ENCODE results near the gene VENTX.
"Not testable (repeated sequence)": the region's sequence is repeated elsewhere in the genome, so short reads cannot be mapped to it uniquely, and the experiment has no call there.

VENTX gene

GRCh38 chr10:133217800-133218589, 19.7 kb upstream of the VENTX start:
- no peak for DNase-seq

DNA sequence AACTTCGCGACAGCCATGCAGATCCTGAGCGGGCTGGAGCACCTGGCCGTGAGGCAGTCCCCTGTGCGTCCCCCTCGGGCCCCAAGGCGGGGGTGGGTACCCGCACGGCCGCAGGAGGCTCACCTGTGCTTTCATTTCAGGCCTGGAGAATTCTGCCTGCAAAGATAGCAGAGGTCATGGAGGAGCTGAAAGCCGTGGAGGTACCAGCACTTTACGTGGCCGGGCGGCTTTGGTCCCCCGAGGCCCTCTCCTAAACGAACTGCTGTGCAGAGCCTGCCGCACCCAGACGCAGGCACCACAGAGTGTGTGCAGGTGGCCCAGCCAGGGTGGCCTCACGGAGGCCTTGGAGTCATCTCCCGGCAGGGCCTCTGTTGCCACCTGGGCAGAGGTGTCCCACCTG, 18.8 kb upstream of the VENTX start:
- no peak for DNase-seq

DNA sequence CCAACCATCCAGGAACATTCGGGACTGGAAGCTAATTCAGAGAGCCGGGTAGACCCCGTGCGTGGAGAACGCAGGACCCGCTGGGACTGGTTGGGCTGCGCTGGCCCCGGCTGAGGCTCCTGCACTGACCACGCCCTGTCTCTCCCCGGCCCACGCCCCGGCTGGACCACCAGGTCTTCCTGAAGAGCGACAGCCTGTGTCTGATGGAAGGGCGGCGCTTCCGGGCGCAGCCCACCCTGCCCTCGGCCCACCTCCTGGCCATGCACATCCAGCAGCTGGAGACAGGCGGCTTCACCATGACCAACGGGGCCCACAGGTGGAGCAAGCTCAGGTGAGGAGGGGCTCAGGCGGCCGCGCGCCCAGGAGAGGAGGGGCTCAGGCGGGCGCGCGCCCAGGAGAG, 17.9 kb upstream of the VENTX start:
- no peak for DNase-seq

GRCh38 chr10:133221331-133221730, 16.3 kb upstream of the VENTX start:
- DNase-seq, result no peak

GRCh38 chr10:133221756-133222155, 15.9 kb upstream of the VENTX start:
- not testable (repeated sequence) for DNase-seq

DNA sequence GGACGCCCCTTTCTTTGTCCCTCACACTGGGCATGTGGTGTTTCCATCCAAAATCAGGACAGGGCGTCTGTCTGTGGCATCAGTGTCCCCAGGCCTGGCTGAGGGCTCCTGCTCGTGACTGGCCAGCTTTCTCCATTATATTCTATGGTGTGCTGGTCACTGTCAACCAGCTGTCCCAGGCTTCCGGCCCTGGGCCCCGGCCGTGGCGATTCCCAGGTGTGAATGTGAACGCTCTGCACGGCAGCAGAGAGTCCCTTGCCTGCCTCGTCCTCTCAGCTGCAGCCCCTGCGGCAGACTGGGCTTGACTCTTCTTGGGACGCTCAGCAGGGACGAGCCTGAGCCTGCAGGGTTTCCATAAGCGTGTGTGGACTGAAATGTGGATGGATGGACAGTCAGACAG, 13.6 kb upstream of the VENTX start:
- no peak for DNase-seq

- DNase-seq, result no peak
Measured at GRCh38 chr10:133224756-133225372, 12.8 kb upstream of the VENTX start.

DNA sequence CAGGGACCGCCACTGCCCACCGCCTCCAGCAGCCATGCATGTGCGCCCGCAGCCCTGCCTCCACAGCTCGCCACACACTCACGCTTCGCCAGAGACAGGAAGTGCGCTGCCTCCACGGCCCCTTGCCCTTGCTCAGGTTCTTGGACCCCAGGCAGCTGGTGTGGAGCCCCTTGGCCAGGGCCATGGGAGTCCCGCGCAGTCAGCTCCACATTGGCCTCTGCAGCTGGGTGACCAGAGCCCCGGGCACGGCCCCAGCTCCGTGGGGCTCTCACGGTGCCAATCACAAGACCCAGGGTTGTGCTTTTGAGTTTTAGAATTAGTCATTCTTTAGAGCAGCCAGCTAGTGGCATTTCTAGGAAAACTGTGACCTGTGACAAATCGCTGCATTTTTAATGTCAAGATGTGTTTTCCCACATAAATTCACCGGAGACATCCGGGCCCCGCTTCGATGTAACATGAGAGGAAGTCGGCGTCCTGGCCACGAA, 11.9 kb upstream of the VENTX start:
- DNase-seq, result peak in 1 of 5 donors; percentile 55

DNA sequence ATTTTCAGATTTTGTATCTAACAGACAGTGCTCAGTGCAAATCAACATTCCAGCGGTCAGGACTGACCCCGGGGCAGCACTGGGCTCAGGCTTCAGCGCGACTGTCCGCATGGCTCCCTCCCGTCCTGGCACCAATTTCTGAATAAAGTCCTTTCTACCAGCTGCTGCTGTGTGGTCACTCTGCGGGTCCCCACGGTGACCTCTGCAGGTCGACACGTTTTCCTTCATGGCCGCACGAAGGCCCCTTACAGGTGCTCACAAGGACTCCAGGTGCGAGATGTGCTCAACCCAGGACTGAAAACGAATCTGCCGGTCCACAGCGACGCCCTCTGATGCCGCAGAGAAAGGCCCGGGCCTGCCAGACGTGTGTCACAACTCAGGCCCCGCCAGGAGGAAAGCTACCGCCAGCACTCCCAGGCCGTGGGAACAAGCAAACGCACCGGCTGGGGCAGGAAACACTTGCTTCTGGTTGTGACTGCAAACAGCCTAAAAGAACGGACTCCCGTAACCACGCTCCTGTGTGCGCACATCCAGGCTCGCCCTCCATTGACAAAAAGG, 11.3 kb upstream of the VENTX start:
- DNase-seq, result no peak

- DNase-seq, result no peak
Measured at GRCh38 chr10:133227256-133227655, 10.4 kb upstream of the VENTX start.

DNA sequence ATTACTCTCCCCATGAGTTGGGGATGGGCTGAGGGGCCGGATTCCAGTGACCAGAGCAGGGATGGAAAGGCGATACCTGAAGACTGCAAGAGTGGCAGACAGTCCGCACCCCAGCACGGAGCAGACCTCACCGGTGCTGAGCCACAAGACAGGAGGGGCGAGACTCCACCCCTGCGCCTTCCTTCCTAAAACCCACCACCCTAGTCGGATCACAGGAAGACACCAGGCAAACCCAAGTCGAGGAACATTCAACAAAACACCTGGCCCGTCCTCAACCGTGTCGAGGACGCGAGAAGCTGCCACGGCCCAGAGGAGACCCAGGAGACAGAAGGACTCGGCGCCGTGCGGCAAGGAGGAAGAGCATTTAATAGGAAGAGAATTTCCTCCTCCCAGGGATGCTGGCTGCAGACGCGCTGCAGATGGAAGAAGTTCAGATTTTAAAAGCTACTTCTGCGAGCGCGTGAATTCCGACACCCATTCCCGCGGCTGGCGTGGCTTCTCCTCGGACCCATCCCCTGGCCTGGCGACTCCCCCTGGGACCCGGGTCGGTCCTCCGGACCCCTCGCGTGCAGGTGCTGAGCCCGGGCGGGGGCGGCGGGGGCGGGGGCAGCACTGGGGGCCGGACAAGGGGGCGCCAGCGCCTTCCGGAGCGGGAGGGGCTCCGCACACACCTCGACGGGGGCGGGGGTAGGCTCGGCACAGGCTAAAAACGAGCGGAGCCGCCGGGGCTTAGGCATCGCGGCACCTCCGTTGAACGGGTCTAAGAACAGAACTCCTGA, 8.2 kb upstream of the VENTX start:
- peak in 1 of 5 donors; percentile 8 for DNase-seq

GRCh38 chr10:133230044-133230361, 7.7 kb upstream of the VENTX start, which contains the start of gene UTF1:
Gene UTF1 (plus strand): TSS chr10:133230217. CDS start chr10:133230289, 72 bp downstream.
- DNase-seq, result no peak

- no peak for DNase-seq
Measured at GRCh38 chr10:133230387-133231195, 7.1 kb upstream of the VENTX start.

- no peak for DNase-seq
Measured at GRCh38 chr10:133231244-133231945, 6.3 kb upstream of the VENTX start.

DNA sequence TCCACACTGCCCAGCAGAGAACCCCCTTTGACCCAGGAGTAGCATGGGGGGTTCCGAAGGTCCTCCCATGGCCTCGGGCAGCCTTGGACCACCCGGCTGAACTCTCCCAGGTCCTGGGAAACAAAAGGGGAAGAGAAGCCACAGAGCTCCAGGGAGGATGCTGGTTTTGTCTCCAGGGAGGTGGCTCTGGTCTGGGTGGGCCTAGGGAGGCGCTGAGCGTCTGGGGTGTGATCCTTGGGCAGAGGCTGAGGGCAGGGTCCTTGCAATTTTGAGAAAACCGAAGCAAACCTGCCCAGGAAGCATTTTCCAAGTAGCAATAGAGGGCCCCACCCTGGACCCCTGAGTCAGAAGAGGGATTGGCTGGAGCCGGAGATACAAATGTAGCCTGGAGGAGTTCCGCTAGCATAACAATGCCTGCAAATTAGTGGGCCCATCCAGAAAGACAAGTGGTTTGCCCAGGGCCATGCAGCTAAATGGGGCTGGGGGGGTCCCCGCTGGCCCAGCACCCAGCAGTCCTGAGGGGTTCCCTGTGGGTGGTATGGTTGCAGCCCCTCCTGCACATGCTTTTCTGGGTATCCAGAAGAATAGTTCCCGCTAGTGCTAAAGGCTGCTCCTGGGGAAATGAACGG, 5.6 kb upstream of the VENTX start:
- DNase-seq, result no peak

DNA sequence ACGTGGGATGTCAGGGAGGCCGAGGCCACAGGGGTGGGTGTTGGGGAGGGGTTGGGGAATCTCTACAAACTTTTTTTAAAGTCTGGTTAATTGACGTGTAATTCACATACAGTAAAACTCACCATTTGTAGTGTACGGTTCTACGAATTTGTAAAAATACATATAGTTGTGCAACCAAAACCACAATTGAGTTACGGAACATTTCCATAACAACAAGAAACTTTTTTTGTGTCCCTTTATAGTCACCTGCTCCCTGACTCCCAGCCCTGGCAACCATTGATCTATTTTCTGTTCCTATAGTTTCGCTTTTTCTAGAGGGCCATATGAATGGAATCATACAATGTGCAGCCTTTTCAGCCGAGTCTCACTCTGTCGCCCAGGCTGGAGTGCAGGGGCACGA, 2.9 kb upstream of the VENTX start:
- DNase-seq, result not testable (repeated sequence)

DNA sequence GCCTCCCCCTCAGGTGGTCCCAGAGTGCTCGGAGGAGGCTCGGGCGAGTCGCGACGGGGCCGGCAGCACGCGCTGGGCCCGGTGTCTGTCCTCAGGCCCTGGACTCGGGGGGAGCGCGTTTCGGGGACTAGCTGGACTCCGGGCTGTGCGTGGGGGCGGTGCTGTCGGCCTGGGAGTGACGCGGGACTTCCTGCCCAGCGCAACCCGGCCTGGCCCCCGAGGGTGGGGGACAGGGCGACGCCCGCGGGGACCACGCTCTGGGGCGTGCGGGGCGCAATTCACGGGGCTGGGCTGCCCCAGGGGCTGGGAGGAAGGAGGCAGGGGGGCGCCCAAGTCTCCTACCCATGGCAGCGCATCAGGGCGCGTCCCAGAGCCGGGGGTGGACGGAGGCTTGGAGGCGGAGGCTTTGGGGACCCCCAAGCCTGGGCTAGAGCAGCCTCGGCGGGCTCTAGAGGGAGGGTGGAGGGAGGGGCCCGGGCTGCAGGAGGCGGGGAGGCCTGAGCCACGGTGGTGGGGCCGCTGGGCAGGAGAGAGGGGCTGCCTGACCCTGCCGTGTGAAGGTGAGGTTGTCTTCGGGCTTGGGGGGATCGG, 2.3 kb upstream of the VENTX start:
- DNase-seq, result no peak

DNA sequence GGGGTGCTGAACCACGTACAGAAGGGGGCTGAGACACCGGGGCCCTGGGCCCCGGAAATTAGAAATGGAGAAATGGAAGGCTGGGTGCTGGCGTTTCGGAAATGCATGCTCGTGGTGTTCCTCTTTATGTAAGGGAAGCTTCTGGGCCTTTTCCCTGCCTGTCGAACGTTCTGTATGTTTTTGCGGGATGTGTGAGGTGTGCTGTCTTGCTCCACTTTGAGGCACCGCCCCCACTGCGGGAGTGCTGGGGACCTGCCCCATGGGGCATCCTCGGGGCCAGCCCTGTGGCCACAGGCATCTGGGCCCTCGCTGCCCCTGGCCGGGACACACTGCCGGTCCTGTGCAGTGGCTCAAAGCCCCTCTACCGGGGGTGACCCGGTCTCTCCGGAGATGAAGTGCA, 1.7 kb upstream of the VENTX start:
- DNase-seq, result no peak

- DNase-seq, result no peak
Measured at GRCh38 chr10:133236401-133237240, 1.0 kb upstream of the VENTX start.

DNA sequence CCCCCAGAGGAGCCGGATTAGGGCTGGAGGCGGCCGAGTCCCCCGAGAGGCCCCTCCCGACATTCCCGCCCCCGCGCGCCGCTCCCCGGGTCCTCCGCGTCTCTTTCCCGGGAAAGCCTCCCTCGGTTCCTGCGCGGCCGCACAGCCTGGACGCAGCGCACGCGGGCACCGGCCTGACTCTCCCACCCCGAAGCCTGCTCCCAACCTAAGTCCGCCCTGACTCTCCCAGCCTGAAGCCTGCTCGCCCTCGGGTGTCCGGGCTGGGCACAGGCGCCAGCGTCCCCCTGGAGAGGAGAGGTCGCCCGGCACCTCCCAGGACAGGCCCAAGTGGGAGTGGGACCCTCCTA, 441 bp upstream of the VENTX start:
- no peak for DNase-seq
